SU-DHL-6 (cell line): ENCODE data around the gene NUDT3.

Experiments
- H2AFZ ChIP-seq: fragments of 200-600 bp; sonication (generic); 2 replicates; pipeline ENCODE4 v1.6.1; 2014; ENCODE audit warnings: low read depth, mild to moderate bottlenecking, moderate library complexity, mixed read lengths, antibody characterized with exemption, low read length; ENCODE audit not compliant: severe bottlenecking
- H3F3A ChIP-seq: fragments of 200-600 bp; shearing (Covaris generic); 2 replicates; pipeline ENCODE4 v1.6.0; 2016; ENCODE audit warnings: antibody characterized with exemption, mild to moderate bottlenecking; ENCODE audit not compliant: insufficient read depth
- H3K27ac ChIP-seq: fragments of 200-600 bp; sonication (generic); 2 replicates; pipeline ENCODE4 v1.5.1; 2016; ENCODE audit warnings: low read depth, mild to moderate bottlenecking, low read length, moderate library complexity, mixed read lengths
- H3K27me3 ChIP-seq: fragments of 200-600 bp; sonication (generic), shearing (Covaris generic); 2 replicates; pipeline ENCODE4 v1.6.0; 2014; ENCODE audit warnings: mild to moderate bottlenecking, low read length
- H3K36me3 ChIP-seq: fragments of 200-600 bp; sonication (generic); 2 replicates; pipeline ENCODE4 v1.6.1; 2014; ENCODE audit warnings: mild to moderate bottlenecking, low read length, mixed read lengths
- H3K4me2 ChIP-seq: fragments of 300-600, 200-600 bp; shearing (Covaris generic), sonication (generic); 2 replicates; pipeline ENCODE4 v1.6.0; 2014; ENCODE audit warnings: low read length, low read depth, mild to moderate bottlenecking; ENCODE audit not compliant: poor library complexity, severe bottlenecking
- H3K4me3 ChIP-seq: fragments of 200-600 bp; sonication (generic); 2 replicates; pipeline ENCODE4 v1.5.1; 2014; ENCODE audit warnings: antibody characterized with exemption, low read length, mild to moderate bottlenecking, mixed read lengths; ENCODE audit not compliant: insufficient read depth, poor library complexity, severe bottlenecking
- H3K79me2 ChIP-seq: fragments of 200-600 bp; sonication (generic); 2 replicates; pipeline ENCODE4 v1.6.1; 2014; ENCODE audit warnings: mild to moderate bottlenecking, low read length, moderate library complexity; ENCODE audit not compliant: insufficient read depth
- H3K9ac ChIP-seq: fragments of 200-600 bp; sonication (generic); 2 replicates; pipeline ENCODE4 v1.7.0; 2014; ENCODE audit warnings: mild to moderate bottlenecking, low read length
- H3K9me2 ChIP-seq: fragments of 200-600 bp; sonication (generic); replicated peaks from 2 replicates; pipeline ENCODE4 v1.6.1; 2014; ENCODE audit warnings: low read length; ENCODE audit not compliant: insufficient read depth
- H3K9me3 ChIP-seq: fragments of 200-600 bp; sonication (generic); 2 replicates; pipeline ENCODE4 v1.6.1; 2014; ENCODE audit warnings: low read length, mixed read lengths; ENCODE audit not compliant: insufficient read depth
- H4K20me1 ChIP-seq: fragments of 200-600 bp; sonication (generic); 2 replicates; pipeline ENCODE4 v1.6.1; 2014; ENCODE audit warnings: low read depth, mild to moderate bottlenecking, antibody characterized with exemption, low read length, moderate library complexity, mixed read lengths
- CTCF ChIP-seq: fragments of 200-600 bp; sonication (generic); IDR thresholded peaks from one replicate; pipeline ENCODE4 v1.5.1; 2017; ENCODE audit warnings: antibody characterized with exemption, mild to moderate bottlenecking, low read length, moderate library complexity; ENCODE audit not compliant: insufficient read depth, poor library complexity, severe bottlenecking
- EZH2phosphoT487 ChIP-seq: fragments of 200-600 bp; sonication (generic), shearing (Covaris generic); conservative IDR thresholded peaks from 2 replicates; pipeline ENCODE4 v1.6.1; 2018; ENCODE audit warnings: mild to moderate bottlenecking, antibody characterized with exemption, low read length, moderate library complexity, mixed read lengths

The NUDT3 gene

GRCh38 chr6:34305497-34305896, 87.0 kb downstream of the NUDT3 start:
- Histone ChIP-seq H3K4me3 (no peak overlapping the region), H4K20me1 (peaks cover 2% of the 10 kb centered on the region), H3K9me2 (no peaks in the 10 kb centered on the region), H3F3A (no peaks in the 10 kb centered on the region), H3K9ac (no peak overlapping the region), H2AFZ (no peak overlapping the region), H3K27ac (no peak overlapping the region), H3K79me2 (peaks cover 59% of the 10 kb centered on the region), H3K27me3 (no peaks in the 10 kb centered on the region), H3K9me3 (no peaks in the 10 kb centered on the region), H3K4me2 (no peak overlapping the region), H3K36me3 (no peaks in the 10 kb centered on the region)
- TF ChIP-seq CTCF (no peak), EZH2phosphoT487 (no peak)

GRCh38 chr6:34304164-34304563, 88.3 kb downstream of the NUDT3 start:
- Histone ChIP-seq H3K27me3 (no peaks in the 10 kb centered on the region), H3F3A (no peaks in the 10 kb centered on the region), H4K20me1 (no peaks in the 10 kb centered on the region; the same call in 1 of the 2 replicates), H3K9ac (no peak overlapping the region), H3K79me2 (peaks cover 46% of the 10 kb centered on the region), H3K4me2 (no peak overlapping the region), H2AFZ (no peak overlapping the region), H3K9me2 (no peaks in the 10 kb centered on the region), H3K4me3 (no peak overlapping the region), H3K9me3 (no peaks in the 10 kb centered on the region), H3K36me3 (no peaks in the 10 kb centered on the region), H3K27ac (no peak overlapping the region)
- TF ChIP-seq EZH2phosphoT487 (no peak), CTCF (no peak)

DNA sequence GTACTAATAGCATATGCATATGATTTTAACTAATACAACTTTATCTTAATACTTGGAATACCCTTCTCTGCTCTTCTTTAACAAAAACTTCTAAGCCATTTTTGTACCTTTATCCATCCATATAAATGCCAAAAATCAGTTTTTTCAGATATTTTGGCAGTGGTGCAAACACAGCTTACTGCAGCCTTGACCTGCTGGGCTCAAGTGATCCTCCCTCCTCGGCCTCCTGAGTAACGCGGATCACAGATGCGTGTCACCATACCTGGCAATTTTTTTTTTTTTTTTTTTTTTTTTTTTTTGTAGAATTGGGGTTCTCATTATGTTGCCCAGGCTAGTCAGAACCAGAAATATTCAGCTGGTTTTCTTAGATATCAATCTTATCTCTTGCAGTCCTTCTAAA, 89.5 kb downstream of the NUDT3 start:
- no peak overlapping the region for H3K4me2 ChIP-seq
- no peak overlapping the region for H3K27ac ChIP-seq
- peaks cover 34% of the 10 kb centered on the region for H3K79me2 ChIP-seq
- no peaks in the 10 kb centered on the region; the same call in 1 of the 2 replicates for H4K20me1 ChIP-seq
- H2AFZ ChIP-seq = no peak overlapping the region
- H3K27me3 ChIP-seq = no peaks in the 10 kb centered on the region
- H3K9ac ChIP-seq = no peak overlapping the region
- H3K4me3 ChIP-seq = no peak overlapping the region
- H3K36me3 ChIP-seq = no peaks in the 10 kb centered on the region
- H3K9me3 ChIP-seq = no peaks in the 10 kb centered on the region
- TF ChIP-seq EZH2phosphoT487 = no peak
- no peaks in the 10 kb centered on the region for H3F3A ChIP-seq
- H3K9me2 ChIP-seq = no peaks in the 10 kb centered on the region

GRCh38 chr6:34301408-34301807, 91.1 kb downstream of the NUDT3 start:
- H3K9me3 ChIP-seq = no peaks in the 10 kb centered on the region
- no peak overlapping the region for H3K4me2 ChIP-seq
- H2AFZ ChIP-seq = no peak overlapping the region
- H3K9ac ChIP-seq = no peak overlapping the region
- H3K4me3 ChIP-seq = no peak overlapping the region
- H3K27ac ChIP-seq = no peak overlapping the region
- no peaks in the 10 kb centered on the region for H3K9me2 ChIP-seq
- no peaks in the 10 kb centered on the region for H3K36me3 ChIP-seq
- no peak for TF ChIP-seq CTCF
- no peak for TF ChIP-seq EZH2phosphoT487
- peaks cover 25% of the 10 kb centered on the region for H3K79me2 ChIP-seq
- H3F3A ChIP-seq = no peaks in the 10 kb centered on the region
- no peaks in the 10 kb centered on the region; the same call in 1 of the 2 replicates for H4K20me1 ChIP-seq
- no peaks in the 10 kb centered on the region for H3K27me3 ChIP-seq
